Measurements from ENCODE around the gene SNX3.

Gene SNX3

DNA sequence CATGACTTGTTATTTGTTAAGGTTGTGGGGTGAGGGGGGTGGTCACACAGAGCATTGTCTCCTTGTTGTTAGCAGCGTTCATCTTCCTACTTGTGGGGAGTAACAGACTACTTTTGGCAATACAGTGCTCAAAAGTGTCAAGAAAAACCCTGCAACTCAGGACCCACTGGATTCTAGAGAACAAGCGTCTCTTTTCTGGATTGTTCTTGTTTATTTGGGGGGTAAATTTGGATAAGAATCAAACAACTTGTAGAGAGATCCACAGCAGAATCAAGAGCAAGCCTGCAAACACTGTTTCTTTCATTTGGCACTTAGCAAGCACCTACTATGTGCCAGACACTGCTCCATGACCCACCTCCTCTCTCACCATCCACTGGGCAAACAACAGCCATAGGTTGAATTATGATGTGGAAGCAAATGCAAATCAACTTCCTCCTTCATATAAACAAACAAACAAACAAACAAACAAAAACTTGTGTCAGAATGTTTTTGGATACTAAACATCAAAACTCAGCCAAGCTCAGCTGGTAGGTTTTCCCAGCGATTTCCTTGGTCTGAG is 99.0 kb downstream of the SNX3 start:
- Histone ChIP-seq H3K9ac (ENCODE audit: insufficient read length, low read depth) (no peak overlapping the region), H3K27me3 (ENCODE audit: insufficient read depth, insufficient read length) (peaks cover 100% of the 10 kb centered on the region)

More for the DNA sequence above, 99.0 kb downstream of the SNX3 start:
- H3K9me3 ChIP-seq (ENCODE audit: insufficient read depth, low read length), result no peaks in the 10 kb centered on the region
- DNase-seq (ENCODE audit: low read depth, low spot score), result no peak
- no peak for TF ChIP-seq YY1 (IDR thresholded peaks at IDR 0.05; ENCODE audit: insufficient read depth, insufficient read length)
- no peak for TF ChIP-seq SUZ12 (IDR thresholded peaks at IDR 0.05; ENCODE audit: extremely low read depth, insufficient read depth, insufficient read length)
- no peak for TF ChIP-seq ZNF274 (IDR thresholded peaks at IDR 0.05; ENCODE audit: low read depth, low read length)
- H3K4me3 ChIP-seq (ENCODE audit: insufficient read length, low read depth), result no peak overlapping the region
- peaks cover 7% of the 10 kb centered on the region for H3K4me1 ChIP-seq (ENCODE audit: insufficient read depth, insufficient read length)
- no peaks in the 10 kb centered on the region for H3K36me3 ChIP-seq (ENCODE audit: insufficient read depth, insufficient read length, low read length)
